GM20000 (cell line): ENCODE data around the gene ESD.

ENCODE experiments used
- DNase-seq: peaks from one replicate; pipeline ENCODE4 v3.0.0; 2012; ENCODE audit warnings: low spot score
- CTCF ChIP-seq: IDR thresholded peaks from 2 replicates; pipeline ENCODE4 v1.5.1; 2012; ENCODE audit warnings: mild to moderate bottlenecking, control low read depth; ENCODE audit errors: extremely low read depth, missing control alignments

The ESD gene

GRCh38 chr13:46796515-46797474 is at the start of gene ESD:
TSS of gene ESD (minus strand) at chr13:46797161. CDS start at chr13:46791413, 5,748 bp downstream.
- no peak for TF ChIP-seq CTCF
- peak; percentile 91 for DNase-seq

- DNase-seq = no peak
- no peak for TF ChIP-seq CTCF
Measured at GRCh38 chr13:46846726-46847125, 49.8 kb upstream of the ESD start.

GRCh38 chr13:46845146-46845545 is 48.2 kb upstream of the ESD start:
- DNase-seq = no peak
- TF ChIP-seq CTCF = no peak

GRCh38 chr13:46844431-46844830 is 47.5 kb upstream of the ESD start:
- no peak for TF ChIP-seq CTCF
- DNase-seq = no peak

- TF ChIP-seq CTCF = no peak
- no peak for DNase-seq
Measured at GRCh38 chr13:46839399-46839798, 42.4 kb upstream of the ESD start.

- DNase-seq = no peak
- no peak for TF ChIP-seq CTCF
Measured at GRCh38 chr13:46834657-46835056, 37.7 kb upstream of the ESD start.

- DNase-seq = peak; percentile 36
- peak; percentile 62 for TF ChIP-seq CTCF
Measured at GRCh38 chr13:46831588-46832194, 34.7 kb upstream of the ESD start.
